ENCODE measurements around the gene SPATA46. TPM values are rescaled to one million over a fixed set of nuclear protein-coding genes. Genes with fewer than 3 reads are reported as not detected.

The SPATA46 gene
- total and polyA plus RNA-seq, 2 experiments from 2014 or later, result not detected

DNA sequence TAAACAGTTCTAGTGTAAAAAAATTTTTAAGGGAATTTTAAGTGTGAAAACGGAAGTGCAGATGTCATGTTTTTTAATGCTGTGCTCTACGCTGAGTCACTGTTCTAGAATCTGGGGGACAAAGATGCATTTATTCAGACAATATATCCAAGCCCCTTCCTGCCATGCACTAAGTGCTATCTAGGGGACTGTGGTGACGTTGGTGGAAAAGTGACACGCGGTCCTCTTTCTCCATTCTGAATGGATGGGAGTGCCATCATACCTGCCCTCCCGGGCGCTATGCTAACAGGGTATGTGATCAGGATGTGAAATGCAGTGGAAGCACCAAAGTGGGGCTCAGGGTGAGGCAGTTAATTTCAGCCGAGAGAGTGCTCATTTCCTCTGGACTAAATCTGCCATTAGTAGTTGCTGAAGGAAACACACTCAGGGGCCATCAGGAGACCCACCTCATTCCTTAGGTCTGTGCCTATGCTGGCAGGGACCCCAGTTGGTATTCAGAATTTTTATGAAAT lies 11.5 kb upstream of the SPATA46 start (continued):
- no peak for TF ChIP-seq JUNB (IDR thresholded peaks at IDR 0.05; ENCODE audit: unreplicated experiment)

DNA sequence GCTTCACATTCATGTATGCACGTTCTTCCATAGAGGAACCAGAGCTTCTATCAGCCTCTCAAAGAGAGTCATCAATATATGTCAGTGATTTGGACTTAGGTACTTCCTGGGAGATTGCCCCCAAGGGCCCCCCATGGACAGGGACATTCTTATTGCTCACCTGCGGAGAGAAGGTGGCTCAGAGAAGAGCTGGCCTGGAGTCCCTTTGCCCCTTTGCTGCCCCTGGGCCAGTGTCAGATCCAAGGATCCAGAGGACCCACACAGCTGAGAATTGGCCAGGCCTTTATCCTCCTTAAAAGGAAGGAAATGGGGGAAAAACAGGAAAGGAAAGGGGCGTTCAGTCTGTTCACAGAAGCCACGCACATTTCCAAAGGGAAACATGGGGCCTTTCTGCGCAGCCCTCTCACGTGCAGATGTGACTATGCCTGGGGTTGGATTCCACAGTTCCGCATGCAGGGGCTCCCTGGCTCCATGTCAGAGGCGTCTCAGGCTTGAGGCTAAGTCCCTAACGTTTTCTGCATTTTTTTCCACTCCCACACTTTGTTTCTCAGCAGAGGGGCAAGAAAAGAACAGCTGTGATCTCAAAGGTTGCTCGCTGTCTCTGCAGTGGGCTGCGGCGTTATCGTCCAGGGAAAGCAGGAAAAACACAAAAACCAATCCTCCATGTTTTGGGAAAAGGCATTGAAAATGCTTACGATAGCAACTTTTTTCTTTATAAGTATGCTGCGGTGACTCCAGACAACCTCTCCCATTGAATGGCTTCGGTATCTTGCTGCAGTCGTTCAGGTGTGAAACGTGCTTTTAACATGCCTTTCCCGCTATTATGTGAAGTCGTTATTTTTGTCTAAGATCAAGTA lies 10.8 kb upstream of the SPATA46 start:
- Histone ChIP-seq H3K4me1 (ENCODE audit: insufficient read depth) (peaks cover 4% of the 10 kb centered on the region; the same call in 1 of the 2 replicates), H3K27me3 (ENCODE audit: insufficient read depth) (no peaks in the 10 kb centered on the region), H2AFZ (no peak overlapping the region), H3F3A (replicated peaks; ENCODE audit: low read depth) (no peaks in the 10 kb centered on the region), H3K79me2 (replicated peaks; ENCODE audit: insufficient read depth) (no peaks in the 10 kb centered on the region), H3K4me3 (no peak overlapping the region), H4K20me1 (replicated peaks; ENCODE audit: insufficient read depth) (no peaks in the 10 kb centered on the region), H3K4me2 (no peak overlapping the region), H3K27ac (ENCODE audit: low read depth) (no peak overlapping the region), H3K9me2 (ENCODE audit: insufficient read depth) (no peaks in the 10 kb centered on the region), H3K36me3 (ENCODE audit: insufficient read depth) (no peaks in the 10 kb centered on the region)
- Mint-ChIP-seq H3K27ac (no peak overlapping the region), H3K9me3 (no peaks in the 10 kb centered on the region), H3K27me3 (ENCODE audit: insufficient read depth, low read depth, poor library complexity) (peaks cover 28% of the 10 kb centered on the region), H3K4me3 (no peak overlapping the region), H3K36me3 (ENCODE audit: low read depth) (peaks cover 26% of the 10 kb centered on the region), H3K4me1 (peaks cover 39% of the 10 kb centered on the region)
- no peak for DNase-seq (ENCODE audit: low spot score)
- ATAC-seq, result no peak
- TF ChIP-seq, protein P1, sequence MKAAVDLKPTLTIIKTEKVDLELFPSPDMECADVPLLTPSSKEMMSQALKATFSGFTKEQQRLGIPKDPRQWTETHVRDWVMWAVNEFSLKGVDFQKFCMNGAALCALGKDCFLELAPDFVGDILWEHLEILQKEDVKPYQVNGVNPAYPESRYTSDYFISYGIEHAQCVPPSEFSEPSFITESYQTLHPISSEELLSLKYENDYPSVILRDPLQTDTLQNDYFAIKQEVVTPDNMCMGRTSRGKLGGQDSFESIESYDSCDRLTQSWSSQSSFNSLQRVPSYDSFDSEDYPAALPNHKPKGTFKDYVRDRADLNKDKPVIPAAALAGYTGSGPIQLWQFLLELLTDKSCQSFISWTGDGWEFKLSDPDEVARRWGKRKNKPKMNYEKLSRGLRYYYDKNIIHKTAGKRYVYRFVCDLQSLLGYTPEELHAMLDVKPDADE (IDR thresholded peaks at IDR 0.05), result no peak
- TF ChIP-seq ZNF114 (CRISPR knock-in tag; IDR thresholded peaks at IDR 0.05) (no peak), JUNB (IDR thresholded peaks at IDR 0.05; ENCODE audit: unreplicated experiment) (no peak), POLR2AphosphoS5 (IDR thresholded peaks at IDR 0.05; ENCODE audit: low read depth) (no peak), CREB1 (CRISPR knock-in tag; IDR thresholded peaks at IDR 0.05; ENCODE audit: low read depth) (no peak), EZH2phosphoT487 (IDR thresholded peaks at IDR 0.05; ENCODE audit: unreplicated experiment) (no peak), NANOG (IDR thresholded peaks at IDR 0.05; ENCODE audit: borderline replicate concordance) (no peak), STAT1 (IDR thresholded peaks at IDR 0.05; ENCODE audit: unreplicated experiment) (no peak)
- TF ChIP-seq, protein P2, sequence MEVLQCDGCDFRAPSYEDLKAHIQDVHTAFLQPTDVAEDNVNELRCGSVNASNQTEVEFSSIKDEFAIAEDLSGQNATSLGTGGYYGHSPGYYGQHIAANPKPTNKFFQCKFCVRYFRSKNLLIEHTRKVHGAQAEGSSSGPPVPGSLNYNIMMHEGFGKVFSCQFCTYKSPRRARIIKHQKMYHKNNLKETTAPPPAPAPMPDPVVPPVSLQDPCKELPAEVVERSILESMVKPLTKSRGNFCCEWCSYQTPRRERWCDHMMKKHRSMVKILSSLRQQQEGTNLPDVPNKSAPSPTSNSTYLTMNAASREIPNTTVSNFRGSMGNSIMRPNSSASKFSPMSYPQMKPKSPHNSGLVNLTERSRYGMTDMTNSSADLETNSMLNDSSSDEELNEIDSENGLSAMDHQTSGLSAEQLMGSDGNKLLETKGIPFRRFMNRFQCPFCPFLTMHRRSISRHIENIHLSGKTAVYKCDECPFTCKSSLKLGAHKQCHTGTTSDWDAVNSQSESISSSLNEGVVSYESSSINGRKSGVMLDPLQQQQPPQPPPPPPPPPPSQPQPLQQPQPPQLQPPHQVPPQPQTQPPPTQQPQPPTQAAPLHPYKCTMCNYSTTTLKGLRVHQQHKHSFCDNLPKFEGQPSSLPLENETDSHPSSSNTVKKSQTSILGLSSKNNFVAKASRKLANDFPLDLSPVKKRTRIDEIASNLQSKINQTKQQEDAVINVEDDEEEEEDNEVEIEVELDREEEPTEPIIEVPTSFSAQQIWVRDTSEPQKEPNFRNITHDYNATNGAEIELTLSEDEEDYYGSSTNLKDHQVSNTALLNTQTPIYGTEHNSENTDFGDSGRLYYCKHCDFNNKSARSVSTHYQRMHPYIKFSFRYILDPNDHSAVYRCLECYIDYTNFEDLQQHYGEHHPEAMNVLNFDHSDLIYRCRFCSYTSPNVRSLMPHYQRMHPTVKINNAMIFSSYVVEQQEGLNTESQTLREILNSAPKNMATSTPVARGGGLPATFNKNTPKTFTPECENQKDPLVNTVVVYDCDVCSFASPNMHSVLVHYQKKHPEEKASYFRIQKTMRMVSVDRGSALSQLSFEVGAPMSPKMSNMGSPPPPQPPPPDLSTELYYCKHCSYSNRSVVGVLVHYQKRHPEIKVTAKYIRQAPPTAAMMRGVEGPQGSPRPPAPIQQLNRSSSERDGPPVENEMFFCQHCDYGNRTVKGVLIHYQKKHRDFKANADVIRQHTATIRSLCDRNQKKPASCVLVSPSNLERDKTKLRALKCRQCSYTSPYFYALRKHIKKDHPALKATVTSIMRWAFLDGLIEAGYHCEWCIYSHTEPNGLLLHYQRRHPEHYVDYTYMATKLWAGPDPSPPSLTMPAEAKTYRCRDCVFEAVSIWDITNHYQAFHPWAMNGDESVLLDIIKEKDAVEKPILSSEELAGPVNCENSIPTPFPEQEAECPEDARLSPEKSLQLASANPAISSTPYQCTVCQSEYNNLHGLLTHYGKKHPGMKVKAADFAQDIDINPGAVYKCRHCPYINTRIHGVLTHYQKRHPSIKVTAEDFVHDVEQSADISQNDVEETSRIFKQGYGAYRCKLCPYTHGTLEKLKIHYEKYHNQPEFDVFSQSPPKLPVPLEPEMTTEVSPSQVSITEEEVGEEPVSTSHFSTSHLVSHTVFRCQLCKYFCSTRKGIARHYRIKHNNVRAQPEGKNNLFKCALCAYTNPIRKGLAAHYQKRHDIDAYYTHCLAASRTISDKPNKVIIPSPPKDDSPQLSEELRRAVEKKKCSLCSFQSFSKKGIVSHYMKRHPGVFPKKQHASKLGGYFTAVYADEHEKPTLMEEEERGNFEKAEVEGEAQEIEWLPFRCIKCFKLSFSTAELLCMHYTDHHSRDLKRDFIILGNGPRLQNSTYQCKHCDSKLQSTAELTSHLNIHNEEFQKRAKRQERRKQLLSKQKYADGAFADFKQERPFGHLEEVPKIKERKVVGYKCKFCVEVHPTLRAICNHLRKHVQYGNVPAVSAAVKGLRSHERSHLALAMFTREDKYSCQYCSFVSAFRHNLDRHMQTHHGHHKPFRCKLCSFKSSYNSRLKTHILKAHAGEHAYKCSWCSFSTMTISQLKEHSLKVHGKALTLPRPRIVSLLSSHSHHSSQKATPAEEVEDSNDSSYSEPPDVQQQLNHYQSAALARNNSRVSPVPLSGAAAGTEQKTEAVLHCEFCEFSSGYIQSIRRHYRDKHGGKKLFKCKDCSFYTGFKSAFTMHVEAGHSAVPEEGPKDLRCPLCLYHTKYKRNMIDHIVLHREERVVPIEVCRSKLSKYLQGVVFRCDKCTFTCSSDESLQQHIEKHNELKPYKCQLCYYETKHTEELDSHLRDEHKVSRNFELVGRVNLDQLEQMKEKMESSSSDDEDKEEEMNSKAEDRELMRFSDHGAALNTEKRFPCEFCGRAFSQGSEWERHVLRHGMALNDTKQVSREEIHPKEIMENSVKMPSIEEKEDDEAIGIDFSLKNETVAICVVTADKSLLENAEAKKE (CRISPR knock-in tag; IDR thresholded peaks at IDR 0.05), result no peak
- TF ChIP-seq, protein P3, sequence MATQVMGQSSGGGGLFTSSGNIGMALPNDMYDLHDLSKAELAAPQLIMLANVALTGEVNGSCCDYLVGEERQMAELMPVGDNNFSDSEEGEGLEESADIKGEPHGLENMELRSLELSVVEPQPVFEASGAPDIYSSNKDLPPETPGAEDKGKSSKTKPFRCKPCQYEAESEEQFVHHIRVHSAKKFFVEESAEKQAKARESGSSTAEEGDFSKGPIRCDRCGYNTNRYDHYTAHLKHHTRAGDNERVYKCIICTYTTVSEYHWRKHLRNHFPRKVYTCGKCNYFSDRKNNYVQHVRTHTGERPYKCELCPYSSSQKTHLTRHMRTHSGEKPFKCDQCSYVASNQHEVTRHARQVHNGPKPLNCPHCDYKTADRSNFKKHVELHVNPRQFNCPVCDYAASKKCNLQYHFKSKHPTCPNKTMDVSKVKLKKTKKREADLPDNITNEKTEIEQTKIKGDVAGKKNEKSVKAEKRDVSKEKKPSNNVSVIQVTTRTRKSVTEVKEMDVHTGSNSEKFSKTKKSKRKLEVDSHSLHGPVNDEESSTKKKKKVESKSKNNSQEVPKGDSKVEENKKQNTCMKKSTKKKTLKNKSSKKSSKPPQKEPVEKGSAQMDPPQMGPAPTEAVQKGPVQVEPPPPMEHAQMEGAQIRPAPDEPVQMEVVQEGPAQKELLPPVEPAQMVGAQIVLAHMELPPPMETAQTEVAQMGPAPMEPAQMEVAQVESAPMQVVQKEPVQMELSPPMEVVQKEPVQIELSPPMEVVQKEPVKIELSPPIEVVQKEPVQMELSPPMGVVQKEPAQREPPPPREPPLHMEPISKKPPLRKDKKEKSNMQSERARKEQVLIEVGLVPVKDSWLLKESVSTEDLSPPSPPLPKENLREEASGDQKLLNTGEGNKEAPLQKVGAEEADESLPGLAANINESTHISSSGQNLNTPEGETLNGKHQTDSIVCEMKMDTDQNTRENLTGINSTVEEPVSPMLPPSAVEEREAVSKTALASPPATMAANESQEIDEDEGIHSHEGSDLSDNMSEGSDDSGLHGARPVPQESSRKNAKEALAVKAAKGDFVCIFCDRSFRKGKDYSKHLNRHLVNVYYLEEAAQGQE (IDR thresholded peaks at IDR 0.05; ENCODE audit: unreplicated experiment), result no peak
- TF ChIP-seq, protein P4, sequence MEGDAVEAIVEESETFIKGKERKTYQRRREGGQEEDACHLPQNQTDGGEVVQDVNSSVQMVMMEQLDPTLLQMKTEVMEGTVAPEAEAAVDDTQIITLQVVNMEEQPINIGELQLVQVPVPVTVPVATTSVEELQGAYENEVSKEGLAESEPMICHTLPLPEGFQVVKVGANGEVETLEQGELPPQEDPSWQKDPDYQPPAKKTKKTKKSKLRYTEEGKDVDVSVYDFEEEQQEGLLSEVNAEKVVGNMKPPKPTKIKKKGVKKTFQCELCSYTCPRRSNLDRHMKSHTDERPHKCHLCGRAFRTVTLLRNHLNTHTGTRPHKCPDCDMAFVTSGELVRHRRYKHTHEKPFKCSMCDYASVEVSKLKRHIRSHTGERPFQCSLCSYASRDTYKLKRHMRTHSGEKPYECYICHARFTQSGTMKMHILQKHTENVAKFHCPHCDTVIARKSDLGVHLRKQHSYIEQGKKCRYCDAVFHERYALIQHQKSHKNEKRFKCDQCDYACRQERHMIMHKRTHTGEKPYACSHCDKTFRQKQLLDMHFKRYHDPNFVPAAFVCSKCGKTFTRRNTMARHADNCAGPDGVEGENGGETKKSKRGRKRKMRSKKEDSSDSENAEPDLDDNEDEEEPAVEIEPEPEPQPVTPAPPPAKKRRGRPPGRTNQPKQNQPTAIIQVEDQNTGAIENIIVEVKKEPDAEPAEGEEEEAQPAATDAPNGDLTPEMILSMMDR (conservative IDR thresholded peaks at IDR 0.05; ENCODE audit: low read depth in 2 of 2), result no peak
